ENCODE measurements around the gene CCDC69.

The CCDC69 gene

GRCh38 chr5:151142933-151143332, 81.0 kb downstream of the CCDC69 start:
- DNase-seq (ENCODE audit: low spot score), result no peak

DNA sequence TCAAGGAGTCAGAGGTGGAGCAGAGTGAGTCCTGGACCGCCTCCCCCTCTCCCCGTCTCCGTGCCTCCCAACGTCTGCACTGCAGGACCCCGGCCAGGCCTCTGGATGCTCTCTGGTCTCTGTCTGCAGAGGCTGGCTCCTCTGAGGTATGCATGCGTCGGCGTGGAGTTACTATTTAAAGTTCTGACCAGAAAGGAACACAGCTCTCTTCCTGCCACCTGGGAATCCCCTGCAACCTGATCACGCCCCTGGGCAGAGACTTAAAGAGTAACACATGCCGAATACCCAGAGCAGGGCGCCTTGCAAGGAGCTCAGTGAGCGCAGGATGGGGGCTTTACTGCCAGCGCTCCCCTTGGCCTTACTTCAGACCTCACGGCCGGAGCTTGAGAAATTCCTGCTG, 82.4 kb downstream of the CCDC69 start:
- no peak for DNase-seq (ENCODE audit: low spot score)

GRCh38 chr5:151140686-151141459, 83.0 kb downstream of the CCDC69 start:
- no peak for DNase-seq (ENCODE audit: low spot score)

DNA sequence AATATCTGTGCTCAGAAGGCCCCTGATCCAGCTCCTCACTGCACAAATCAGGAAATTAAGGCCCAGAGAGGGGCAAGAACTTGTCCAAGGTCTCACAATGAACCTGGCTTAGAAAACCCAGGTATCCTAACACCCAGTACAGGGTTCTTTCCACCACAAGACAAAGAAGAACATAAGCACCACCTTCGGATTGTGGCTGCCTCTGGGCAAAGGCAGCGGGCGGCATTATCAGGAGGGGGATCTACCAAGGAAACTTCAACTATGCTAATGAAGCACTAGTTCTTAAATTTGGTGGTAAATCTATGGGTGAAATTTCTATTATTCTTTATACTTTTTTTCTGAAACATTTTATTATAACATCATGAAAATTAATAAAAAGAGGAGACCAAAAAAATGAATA, 84.2 kb downstream of the CCDC69 start:
- DNase-seq (ENCODE audit: low spot score), result no peak

DNA sequence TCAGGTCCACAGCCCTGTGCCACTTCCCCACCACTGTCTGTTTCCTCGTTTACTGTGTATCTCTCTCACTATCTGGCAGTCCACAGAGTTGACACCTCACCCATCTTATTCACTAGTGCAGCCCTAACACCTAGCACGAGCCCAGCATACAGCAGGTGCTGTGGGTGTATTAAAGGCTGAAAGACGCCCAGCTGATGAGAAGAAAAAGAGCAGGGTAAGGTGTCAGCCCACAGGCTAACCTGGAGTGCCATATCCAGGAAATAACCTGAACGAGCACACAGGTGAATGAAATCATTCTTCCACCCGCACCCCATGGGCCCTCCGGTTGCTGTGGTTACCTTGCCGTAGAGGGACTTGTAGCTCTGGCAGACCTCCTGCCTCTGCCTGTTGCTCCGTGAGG, 84.9 kb downstream of the CCDC69 start:
- DNase-seq (ENCODE audit: low spot score), result no peak

GRCh38 chr5:151138114-151138513, 85.8 kb downstream of the CCDC69 start:
- no peak for DNase-seq (ENCODE audit: low spot score)

DNA sequence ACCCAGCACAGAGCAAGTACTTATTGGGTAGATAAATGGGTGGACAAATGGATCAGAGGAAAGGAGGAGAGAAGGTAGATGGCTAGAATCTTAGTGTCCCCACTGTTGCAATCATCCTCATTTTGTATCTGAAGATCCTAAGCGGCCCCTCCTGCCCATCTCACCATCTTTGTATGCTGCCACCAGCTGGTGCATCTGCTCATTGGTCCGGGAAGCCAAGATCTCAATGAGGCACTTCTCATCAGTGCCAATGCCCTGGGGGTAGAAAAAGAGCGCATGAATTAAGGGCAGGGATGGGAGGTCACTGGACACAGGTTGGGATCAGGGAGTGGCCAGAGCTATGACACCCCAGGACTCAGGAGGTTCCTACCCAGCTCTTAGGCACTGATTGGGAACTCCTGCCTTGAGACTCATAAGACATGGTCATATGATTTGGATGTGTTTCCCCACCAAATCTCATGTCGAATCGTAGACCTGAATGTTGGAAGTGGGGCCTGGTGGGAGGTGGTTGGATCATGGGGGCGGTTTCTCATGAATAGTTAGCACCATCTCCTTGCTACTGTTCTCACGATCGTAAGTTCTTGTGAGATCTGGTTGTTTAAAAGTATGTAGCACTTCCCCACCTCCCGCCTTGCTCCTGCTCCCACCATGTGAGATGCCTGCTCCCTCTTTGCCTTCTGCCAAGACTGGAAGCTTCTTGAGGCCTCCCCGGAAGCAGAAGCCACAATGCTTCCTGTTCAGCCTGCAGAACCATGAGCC, 86.6 kb downstream of the CCDC69 start:
- peak; percentile 66 for DNase-seq (ENCODE audit: low spot score)

DNA sequence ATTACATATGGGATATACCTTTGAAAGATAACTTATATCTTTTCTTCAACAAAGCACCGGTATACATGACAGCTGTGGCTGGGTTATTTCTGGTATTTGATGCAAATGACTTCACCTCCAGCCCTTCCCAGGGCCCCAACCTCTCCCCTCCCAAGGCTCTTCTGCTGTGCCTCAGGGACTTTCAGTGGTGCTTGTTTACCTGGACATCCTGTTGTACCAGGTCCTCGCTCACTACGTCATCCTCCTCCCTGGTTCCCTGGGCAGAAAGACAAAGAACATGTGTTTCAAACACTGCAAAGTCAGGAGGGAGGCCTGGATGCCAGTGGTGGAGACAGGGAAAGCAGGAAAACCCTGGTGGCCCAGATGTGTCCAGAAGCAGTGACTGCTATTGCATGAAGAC, 89.7 kb downstream of the CCDC69 start:
- DNase-seq (ENCODE audit: low spot score), result no peak

DNA sequence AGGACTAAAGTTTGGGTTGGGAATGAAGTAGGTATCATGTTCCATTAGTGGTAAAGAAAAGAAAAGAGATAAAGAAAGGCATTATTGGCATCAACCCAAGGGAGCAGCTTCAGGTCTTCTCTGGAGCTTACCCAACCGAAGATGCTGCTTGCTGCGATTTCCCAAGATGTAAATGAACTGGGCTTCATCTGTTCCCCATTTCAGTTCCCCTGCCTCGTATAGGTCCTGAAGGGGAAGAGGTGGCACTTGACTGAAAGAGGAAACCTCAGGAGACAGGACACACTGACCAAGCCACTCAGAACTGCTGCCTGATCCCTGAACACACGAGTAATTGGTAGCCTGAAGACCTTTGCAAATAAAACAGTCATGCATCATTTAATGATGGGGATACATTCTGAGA, 90.9 kb downstream of the CCDC69 start:
- DNase-seq (ENCODE audit: low spot score), result no peak
